ENCODE data around the gene WNT1. TPM values are rescaled to one million over a fixed set of nuclear protein-coding genes. Genes with fewer than 3 reads are reported as not detected.

WNT1 gene
- total RNA-seq, 1 experiment from 2014 or later = not detected

DNA sequence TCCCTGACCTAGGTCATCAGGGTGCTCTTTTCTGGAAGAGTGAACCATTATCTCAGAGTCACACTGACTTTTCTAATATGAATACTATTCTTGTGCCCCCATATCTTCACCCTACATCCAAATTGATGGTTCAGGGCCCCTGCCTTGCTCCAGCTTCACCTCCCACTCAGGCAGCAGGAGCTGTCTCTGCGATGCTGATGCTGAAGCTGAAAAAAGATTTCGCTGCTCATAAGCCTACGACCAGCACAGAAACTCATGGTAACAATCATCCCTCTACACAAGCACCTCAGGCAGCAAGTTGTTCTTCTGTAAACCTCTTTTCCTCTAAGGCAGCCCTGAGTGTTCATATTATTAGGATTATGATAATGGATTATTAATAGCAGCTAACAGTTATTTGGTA is 24.1 kb upstream of the WNT1 start:
- Histone ChIP-seq H3K9me3 (no peaks in the 10 kb centered on the region), H3K36me3 (ENCODE audit: control insufficient read depth, insufficient read depth, low read length) (no peaks in the 10 kb centered on the region; the same call in 1 of the 2 replicates), H3K27me3 (replicated peaks; ENCODE audit: control insufficient read depth, insufficient read depth, low read length) (no peaks in the 10 kb centered on the region), H3K4me3 (ENCODE audit: low read depth, low read length) (no peak overlapping the region), H3K4me1 (peaks cover 8% of the 10 kb centered on the region; the same call in 1 of the 2 replicates)
- ChIA-PET CTCF (no interaction called here), POLR2A (no interaction called here)
- intact Hi-C loops (cut with micrococcal nuclease; ENCODE audit: unreplicated experiment) = no loop called here
- no peak for DNase-seq
- no TSS peak for BruUV-seq (replicated peaks)
- no peaks in the 10 kb centered on the region for H3K27me3 Mint-ChIP-seq (ENCODE audit: insufficient read depth, unreplicated experiment)
- no peak overlapping the region for H3K27ac Mint-ChIP-seq (ENCODE audit: unreplicated experiment)
- H3K4me1 Mint-ChIP-seq (ENCODE audit: low read depth, unreplicated experiment) = peaks cover 13% of the 10 kb centered on the region
- peaks cover 42% of the 10 kb centered on the region for H3K36me3 Mint-ChIP-seq (ENCODE audit: insufficient read depth, unreplicated experiment)
- H3K9me3 Mint-ChIP-seq (ENCODE audit: unreplicated experiment) = no peaks in the 10 kb centered on the region
- H3K4me3 Mint-ChIP-seq (ENCODE audit: unreplicated experiment) = no peak overlapping the region
- TF ChIP-seq CTCF (IDR thresholded peaks at IDR 0.05; ENCODE audit: insufficient read depth in 1 of 2, low read depth in 1 of 2, low read length in 1 of 2, severe bottlenecking in 1 of 2, unreplicated experiment in 1 of 2) = no peak

- intact Hi-C loops (cut with micrococcal nuclease; ENCODE audit: unreplicated experiment) = no loop called here
These were observed 23.2 kb upstream of the WNT1 start for GRCh38 chr12:48954841-48955501.

More at GRCh38 chr12:48954841-48955501, 23.2 kb upstream of the WNT1 start:
- Mint-ChIP-seq H3K36me3 (ENCODE audit: insufficient read depth, unreplicated experiment) (peaks cover 35% of the 10 kb centered on the region), H3K27me3 (ENCODE audit: insufficient read depth, unreplicated experiment) (no peaks in the 10 kb centered on the region), H3K4me3 (ENCODE audit: unreplicated experiment) (peak overlapping the region; percentile 89), H3K4me1 (ENCODE audit: low read depth, unreplicated experiment) (peaks cover 13% of the 10 kb centered on the region), H3K27ac (ENCODE audit: unreplicated experiment) (peak overlapping the region; percentile 87), H3K9me3 (ENCODE audit: unreplicated experiment) (no peaks in the 10 kb centered on the region)
- DNase-seq = no peak
- no TSS peak for BruUV-seq (replicated peaks)
- no peaks in the 10 kb centered on the region for H3K27me3 ChIP-seq (replicated peaks; ENCODE audit: control insufficient read depth, insufficient read depth, low read length)
- H3K4me1 ChIP-seq = peaks cover 8% of the 10 kb centered on the region; the same call in 1 of the 2 replicates
- H3K4me3 ChIP-seq (ENCODE audit: low read depth, low read length) = no peak overlapping the region
- no peaks in the 10 kb centered on the region for H3K9me3 ChIP-seq
- POLR2A ChIA-PET = no interaction called here
- H3K36me3 ChIP-seq (ENCODE audit: control insufficient read depth, insufficient read depth, low read length) = no peaks in the 10 kb centered on the region; the same call in 1 of the 2 replicates
- CTCF ChIA-PET = no interaction called here
- TF ChIP-seq CTCF (IDR thresholded peaks at IDR 0.05; ENCODE audit: insufficient read depth in 1 of 2, low read depth in 1 of 2, low read length in 1 of 2, severe bottlenecking in 1 of 2, unreplicated experiment in 1 of 2) = no peak
